Keratinocyte (primary cell): ENCODE results near the gene AMMECR1. TPM values are rescaled to one million over a fixed set of nuclear protein-coding genes. Genes with fewer than 3 reads are reported as not detected.

ENCODE experiments used
- DNase-seq: peaks from one replicate; pipeline ENCODE4 v3.0.0-alpha.2; 2011; ENCODE audit warnings: low read depth, missing footprints, low spot score
- FAIRE-seq: peaks from 2 replicates; lab custom pipeline; 2011; peaks lifted over from hg19 to GRCh38; lab: Jason Lieb, UNC
- H2AFZ ChIP-seq: 2 replicates; pipeline ENCODE4 v1.6.0; 2012; ENCODE audit warnings: low read length, control low read depth, inconsistent platforms; ENCODE audit not compliant: control insufficient read depth
- H3K27ac ChIP-seq: 2 replicates; pipeline ENCODE4 v1.5.1; 2011; ENCODE audit warnings: low read length; ENCODE audit not compliant: control insufficient read depth, insufficient read depth
- H3K27me3 ChIP-seq: 3 replicates; pipeline ENCODE4 v1.6.0; 2011; ENCODE audit warnings: low read length; ENCODE audit not compliant: control insufficient read depth, insufficient read depth; ENCODE audit errors: extremely low read depth
- H3K36me3 ChIP-seq, 2 experiments: 2 replicates in 1 of 2; 3 replicates in 1 of 2; pipeline ENCODE4 v1.5.1; 2011; ENCODE audit warnings: low read length in 2 of 2, mild to moderate bottlenecking in 1 of 2; ENCODE audit not compliant: control insufficient read depth in 2 of 2, insufficient read depth in 2 of 2; ENCODE audit errors: extremely low read depth in 1 of 2
- H3K4me1 ChIP-seq: 3 replicates; pipeline ENCODE4 v1.5.1; 2011; ENCODE audit warnings: low read length; ENCODE audit not compliant: control insufficient read depth, insufficient read depth; ENCODE audit errors: extremely low read depth
- H3K4me2 ChIP-seq: 3 replicates; pipeline ENCODE4 v1.6.0; 2011; ENCODE audit warnings: low read depth, low read length; ENCODE audit not compliant: control insufficient read depth, insufficient read depth; ENCODE audit errors: extremely low read depth
- H3K4me3 ChIP-seq, 3 experiments: fragments of 200-600 bp in 1 of 3; sonication (generic) in 1 of 3; 2 replicates in 2 of 3; 3 replicates in 1 of 3; pipeline ENCODE4 v1.5.1; 2011 to 2016; ENCODE audit warnings: low read length in 3 of 3, mild to moderate bottlenecking in 3 of 3, control low read depth in 2 of 3, inconsistent platforms in 1 of 3, low read depth in 1 of 3, mixed read lengths in 1 of 3, mixed run types in 1 of 3, moderate library complexity in 1 of 3; ENCODE audit not compliant: control insufficient read depth in 2 of 3, insufficient read depth in 2 of 3; ENCODE audit errors: extremely low read depth in 1 of 3
- H3K79me2 ChIP-seq: 2 replicates; pipeline ENCODE4 v1.6.0; 2012; ENCODE audit warnings: low read length; ENCODE audit not compliant: control insufficient read depth, insufficient read depth
- H3K9ac ChIP-seq: 3 replicates; pipeline ENCODE4 v1.6.0; 2011; ENCODE audit warnings: low read length; ENCODE audit not compliant: control insufficient read depth, insufficient read depth; ENCODE audit errors: extremely low read depth
- H3K9me1 ChIP-seq: 3 replicates; pipeline ENCODE4 v1.6.0; 2011; ENCODE audit warnings: low read length; ENCODE audit not compliant: control insufficient read depth, insufficient read depth; ENCODE audit errors: extremely low read depth
- H3K9me3 ChIP-seq: 2 replicates; pipeline ENCODE4 v1.5.1; 2012; ENCODE audit warnings: low read depth, low read length; ENCODE audit not compliant: control insufficient read depth
- H4K20me1 ChIP-seq: 3 replicates; pipeline ENCODE4 v1.6.0; 2011; ENCODE audit warnings: low read length; ENCODE audit not compliant: control insufficient read depth, insufficient read depth; ENCODE audit errors: extremely low read depth
- EZH2 ChIP-seq: IDR thresholded peaks from one replicate; pipeline ENCODE4 v1.6.1; 2012; ENCODE audit warnings: inconsistent platforms, mild to moderate bottlenecking, low read length, moderate library complexity
- dilution Hi-C: fragments of 300-500 bp; cut with MboI; formaldehyde crosslinking; loops from one replicate; pipeline ENCODE4 v1.7.0; 2020; ENCODE audit warnings: low sequenced_read_pairs; ENCODE audit not compliant: extremely low pct_ligation_motif_present
- polyA plus RNA-seq, 5 experiments: library from polyadenylated mRNA; depleted of rRNA in 3 of 5; stranded (reverse) in 3 of 5; stranded (forward) in 1 of 5; unstranded in 1 of 5; fragments of >200 nt; gene quantifications; 1 replicate in 1 of 5; 2 replicates in 3 of 5; 3 replicates in 1 of 5; pipeline versions ENCODE4 v1.2.1 to v1.2.3, GENCODE V29; 2011 to 2012; ENCODE audit warnings: missing spikeins in 2 of 5, low read depth in 1 of 5, low replicate concordance in 1 of 5
- TF ChIP-seq, protein P1 (sequence below), 3 experiments: IDR thresholded peaks in 1 of 3; conservative IDR thresholded peaks in 1 of 3; optimal IDR thresholded peaks in 1 of 3; 2 replicates in 2 of 3; 3 replicates in 1 of 3; pipeline versions ENCODE3 to v1.5.1; 2011; ENCODE audit warnings: low read length in 3 of 3, mild to moderate bottlenecking in 3 of 3, moderate library complexity in 2 of 3, control low read depth in 1 of 3, inconsistent platforms in 1 of 3; ENCODE audit not compliant: insufficient read depth in 2 of 3; ENCODE audit errors: extremely low read depth in 1 of 3

The AMMECR1 gene
- polyA plus RNA-seq, 1 donor (not counting 4 experiments of a cell fraction or from before 2014, with no cell fraction given): 15.5 TPM

- Histone ChIP-seq H3K27ac (no peak overlapping the region), H3K9me1 (no peaks in the 10 kb centered on the region), H3K9me3 (no peaks in the 10 kb centered on the region), H3K27me3 (peaks cover 3% of the 10 kb centered on the region), H3K4me3 (no peak overlapping the region), H3K36me3 (no peaks in the 10 kb centered on the region), H3K79me2 (no peaks in the 10 kb centered on the region), H2AFZ (no peak overlapping the region), H4K20me1 (no peaks in the 10 kb centered on the region), H3K4me1 (peaks cover 8% of the 10 kb centered on the region), H3K4me2 (no peak overlapping the region), H3K9ac (no peak overlapping the region)
- dilution Hi-C loops: no loop called here
- TF ChIP-seq, protein P1, sequence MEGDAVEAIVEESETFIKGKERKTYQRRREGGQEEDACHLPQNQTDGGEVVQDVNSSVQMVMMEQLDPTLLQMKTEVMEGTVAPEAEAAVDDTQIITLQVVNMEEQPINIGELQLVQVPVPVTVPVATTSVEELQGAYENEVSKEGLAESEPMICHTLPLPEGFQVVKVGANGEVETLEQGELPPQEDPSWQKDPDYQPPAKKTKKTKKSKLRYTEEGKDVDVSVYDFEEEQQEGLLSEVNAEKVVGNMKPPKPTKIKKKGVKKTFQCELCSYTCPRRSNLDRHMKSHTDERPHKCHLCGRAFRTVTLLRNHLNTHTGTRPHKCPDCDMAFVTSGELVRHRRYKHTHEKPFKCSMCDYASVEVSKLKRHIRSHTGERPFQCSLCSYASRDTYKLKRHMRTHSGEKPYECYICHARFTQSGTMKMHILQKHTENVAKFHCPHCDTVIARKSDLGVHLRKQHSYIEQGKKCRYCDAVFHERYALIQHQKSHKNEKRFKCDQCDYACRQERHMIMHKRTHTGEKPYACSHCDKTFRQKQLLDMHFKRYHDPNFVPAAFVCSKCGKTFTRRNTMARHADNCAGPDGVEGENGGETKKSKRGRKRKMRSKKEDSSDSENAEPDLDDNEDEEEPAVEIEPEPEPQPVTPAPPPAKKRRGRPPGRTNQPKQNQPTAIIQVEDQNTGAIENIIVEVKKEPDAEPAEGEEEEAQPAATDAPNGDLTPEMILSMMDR (optimal IDR thresholded peaks at IDR 0.05 in 1 of 3, IDR thresholded peaks at IDR 0.05 in 1 of 3, conservative IDR thresholded peaks at IDR 0.05 in 1 of 3; ENCODE audit: extremely low read depth in 1 of 3, insufficient read depth in 2 of 3, low read length in 3 of 3): no peak
- TF ChIP-seq EZH2: no peak
- FAIRE-seq (no peak), DNase-seq (no peak)
Measured at GRCh38 chrX:110171442-110171841, 146.4 kb downstream of the AMMECR1 start.

GRCh38 chrX:110170029-110170428, 147.9 kb downstream of the AMMECR1 start:
- TF ChIP-seq, protein P1 (optimal IDR thresholded peaks at IDR 0.05 in 1 of 3, IDR thresholded peaks at IDR 0.05 in 1 of 3, conservative IDR thresholded peaks at IDR 0.05 in 1 of 3; ENCODE audit: extremely low read depth in 1 of 3, insufficient read depth in 2 of 3, low read length in 3 of 3): no peak
- TF ChIP-seq EZH2: no peak
- FAIRE-seq: no peak
- DNase-seq: no peak
- Histone ChIP-seq H3K36me3 (no peaks in the 10 kb centered on the region), H3K27ac (no peak overlapping the region), H3K27me3 (peaks cover 3% of the 10 kb centered on the region), H3K9ac (no peak overlapping the region), H3K9me1 (no peaks in the 10 kb centered on the region), H3K4me3 (no peak overlapping the region), H3K79me2 (no peaks in the 10 kb centered on the region), H4K20me1 (no peaks in the 10 kb centered on the region), H3K4me1 (peaks cover 8% of the 10 kb centered on the region), H2AFZ (no peak overlapping the region), H3K9me3 (no peaks in the 10 kb centered on the region), H3K4me2 (no peak overlapping the region)
- dilution Hi-C loops: no loop called here
